ENCODE data around the gene ACSBG1.

GRCh38 chr15:78265752-78266224 is 31.4 kb upstream of the ACSBG1 start:
- TF ChIP-seq, protein P1, sequence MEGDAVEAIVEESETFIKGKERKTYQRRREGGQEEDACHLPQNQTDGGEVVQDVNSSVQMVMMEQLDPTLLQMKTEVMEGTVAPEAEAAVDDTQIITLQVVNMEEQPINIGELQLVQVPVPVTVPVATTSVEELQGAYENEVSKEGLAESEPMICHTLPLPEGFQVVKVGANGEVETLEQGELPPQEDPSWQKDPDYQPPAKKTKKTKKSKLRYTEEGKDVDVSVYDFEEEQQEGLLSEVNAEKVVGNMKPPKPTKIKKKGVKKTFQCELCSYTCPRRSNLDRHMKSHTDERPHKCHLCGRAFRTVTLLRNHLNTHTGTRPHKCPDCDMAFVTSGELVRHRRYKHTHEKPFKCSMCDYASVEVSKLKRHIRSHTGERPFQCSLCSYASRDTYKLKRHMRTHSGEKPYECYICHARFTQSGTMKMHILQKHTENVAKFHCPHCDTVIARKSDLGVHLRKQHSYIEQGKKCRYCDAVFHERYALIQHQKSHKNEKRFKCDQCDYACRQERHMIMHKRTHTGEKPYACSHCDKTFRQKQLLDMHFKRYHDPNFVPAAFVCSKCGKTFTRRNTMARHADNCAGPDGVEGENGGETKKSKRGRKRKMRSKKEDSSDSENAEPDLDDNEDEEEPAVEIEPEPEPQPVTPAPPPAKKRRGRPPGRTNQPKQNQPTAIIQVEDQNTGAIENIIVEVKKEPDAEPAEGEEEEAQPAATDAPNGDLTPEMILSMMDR (IDR thresholded peaks at IDR 0.05) = peak in 1 of 4 experiments; percentile 6
- peak; percentile 31 for TF ChIP-seq POLR2A (IDR thresholded peaks at IDR 0.05)

Measured in prostate gland (tissue), 2 donors.